DND-41 (cell line): ENCODE measurements around the gene NXNL2.

Experiments
- ATAC-seq: fragments of 200-7000 bp; cut with Tn5 transposase; 3 replicates; pipeline ENCODE4 v1.9.1; 2021; ENCODE audit warnings: low read depth; ENCODE audit not compliant: insufficient read depth
- DNase-seq: peaks from one replicate; pipeline ENCODE4 v3.0.0-alpha.2; 2020
- H2AFZ ChIP-seq: 2 replicates; pipeline ENCODE4 v1.6.0; 2012; ENCODE audit warnings: low read depth, low read length
- H3K27ac ChIP-seq: 2 replicates; pipeline ENCODE4 v1.5.1; 2012; ENCODE audit warnings: low read length, inconsistent platforms
- H3K27me3 ChIP-seq: fragments of 200-600 bp; sonication (generic); 2 replicates; pipeline ENCODE4 v1.6.0; 2012; ENCODE audit warnings: low read length, mild to moderate bottlenecking, inconsistent platforms; ENCODE audit not compliant: insufficient read depth, poor library complexity
- H3K36me3 ChIP-seq: 2 replicates; pipeline ENCODE4 v1.5.1; 2012; ENCODE audit warnings: low read length, inconsistent platforms; ENCODE audit not compliant: insufficient read depth
- H3K4me1 ChIP-seq: 2 replicates; pipeline ENCODE4 v1.5.1; 2012; ENCODE audit warnings: mild to moderate bottlenecking, low read length; ENCODE audit not compliant: insufficient read depth
- H3K4me2 ChIP-seq: 2 replicates; pipeline ENCODE4 v1.6.0; 2012; ENCODE audit warnings: mild to moderate bottlenecking, moderate library complexity, low read length, inconsistent platforms; ENCODE audit not compliant: insufficient read depth
- H3K4me3 ChIP-seq, 2 experiments: fragments of 200-600 bp in 1 of 2; shearing (Covaris generic) in 1 of 2; 2 replicates each; pipeline ENCODE4 v1.5.1; 2012 to 2016; ENCODE audit warnings: inconsistent platforms in 2 of 2, low read length in 2 of 2, mild to moderate bottlenecking in 2 of 2, low read depth in 1 of 2, moderate library complexity in 1 of 2
- H3K79me2 ChIP-seq: 2 replicates; pipeline ENCODE4 v1.6.0; 2012; ENCODE audit warnings: low read length, inconsistent platforms; ENCODE audit not compliant: insufficient read depth
- H3K9ac ChIP-seq: 2 replicates; pipeline ENCODE4 v1.6.0; 2012; ENCODE audit warnings: low read depth, mild to moderate bottlenecking, inconsistent platforms, low read length, moderate library complexity
- H3K9me3 ChIP-seq: 2 replicates; pipeline ENCODE4 v1.5.1; 2012; ENCODE audit warnings: low read length, moderate library complexity, mild to moderate bottlenecking, inconsistent platforms; ENCODE audit not compliant: insufficient read depth, severe bottlenecking
- H4K20me1 ChIP-seq: 2 replicates; pipeline ENCODE4 v1.6.0; 2012; ENCODE audit warnings: low read length; ENCODE audit not compliant: insufficient read depth
- CTCF ChIP-seq: IDR thresholded peaks from 2 replicates; pipeline ENCODE4 v1.5.1; 2012; ENCODE audit warnings: borderline replicate concordance, low read length, moderate library complexity, mild to moderate bottlenecking; ENCODE audit not compliant: poor library complexity, severe bottlenecking; ENCODE audit errors: extremely low read depth
- EZH2 ChIP-seq: IDR thresholded peaks from 3 replicates; pipeline ENCODE4 v1.6.1; 2012; ENCODE audit warnings: borderline replicate concordance, low read depth, mild to moderate bottlenecking, moderate library complexity, low read length, inconsistent platforms; ENCODE audit not compliant: severe bottlenecking

Gene NXNL2

GRCh38 chr9:88529496-88529895, 5.5 kb upstream of the NXNL2 start:
- Histone ChIP-seq H3K79me2 (no peaks in the 10 kb centered on the region), H3K9me3 (no peaks in the 10 kb centered on the region), H3K27ac (no peak overlapping the region), H3K27me3 (no peaks in the 10 kb centered on the region), H3K9ac (no peak overlapping the region), H4K20me1 (no peaks in the 10 kb centered on the region), H3K4me1 (no peaks in the 10 kb centered on the region), H3K4me2 (no peak overlapping the region), H2AFZ (no peak overlapping the region), H3K4me3 (no peak overlapping the region), H3K36me3 (no peaks in the 10 kb centered on the region)
- no peak for TF ChIP-seq EZH2
- TF ChIP-seq CTCF = no peak
- ATAC-seq (no peak), DNase-seq (no peak)

GRCh38 chr9:88530051-88530450, 4.9 kb upstream of the NXNL2 start:
- TF ChIP-seq EZH2 (no peak), CTCF (no peak)
- Histone ChIP-seq H3K36me3 (no peaks in the 10 kb centered on the region), H3K27ac (no peak overlapping the region), H2AFZ (no peak overlapping the region), H3K9me3 (no peaks in the 10 kb centered on the region), H3K9ac (no peak overlapping the region), H3K4me1 (no peaks in the 10 kb centered on the region), H3K4me3 (no peak overlapping the region), H3K4me2 (no peak overlapping the region), H3K79me2 (no peaks in the 10 kb centered on the region), H4K20me1 (no peaks in the 10 kb centered on the region), H3K27me3 (no peaks in the 10 kb centered on the region)
- ATAC-seq = no peak
- DNase-seq = no peak

GRCh38 chr9:88531920-88532698, 2.9 kb upstream of the NXNL2 start:
- Histone ChIP-seq H3K4me1 (no peaks in the 10 kb centered on the region), H3K36me3 (no peaks in the 10 kb centered on the region), H4K20me1 (no peaks in the 10 kb centered on the region), H3K9me3 (no peaks in the 10 kb centered on the region), H3K27ac (no peak overlapping the region), H3K79me2 (no peaks in the 10 kb centered on the region), H3K27me3 (no peaks in the 10 kb centered on the region), H2AFZ (no peak overlapping the region), H3K4me3 (no peak overlapping the region), H3K4me2 (no peak overlapping the region), H3K9ac (no peak overlapping the region)
- ATAC-seq (no peak), DNase-seq (no peak)
- TF ChIP-seq EZH2 (no peak), CTCF (no peak)

GRCh38 chr9:88533951-88534455, 975 bp upstream of the NXNL2 start:
- ATAC-seq (no peak), DNase-seq (no peak)
- H3K4me2 ChIP-seq = no peak overlapping the region
- no peak overlapping the region for H3K4me3 ChIP-seq
- H3K36me3 ChIP-seq = no peaks in the 10 kb centered on the region
- no peaks in the 10 kb centered on the region for H3K27me3 ChIP-seq
- H2AFZ ChIP-seq = no peak overlapping the region
- H3K4me1 ChIP-seq = no peaks in the 10 kb centered on the region
- TF ChIP-seq CTCF (no peak), EZH2 (no peak)
- H4K20me1 ChIP-seq = no peaks in the 10 kb centered on the region
- H3K9ac ChIP-seq = no peak overlapping the region
- H3K79me2 ChIP-seq = no peaks in the 10 kb centered on the region
- no peaks in the 10 kb centered on the region for H3K9me3 ChIP-seq
- H3K27ac ChIP-seq = no peak overlapping the region
